Superior temporal gyrus (tissue), 1 donor: ENCODE results near the gene ZCCHC8.
A peak's percentile ranks its signal among the peaks of the same experiment; 100 is the strongest.

Source experiments
- DNase-seq: peaks from one replicate; pipeline ENCODE4 v3.0.0-alpha.2; 2016; ENCODE audit errors: extremely low spot score

ZCCHC8 gene

DNA sequence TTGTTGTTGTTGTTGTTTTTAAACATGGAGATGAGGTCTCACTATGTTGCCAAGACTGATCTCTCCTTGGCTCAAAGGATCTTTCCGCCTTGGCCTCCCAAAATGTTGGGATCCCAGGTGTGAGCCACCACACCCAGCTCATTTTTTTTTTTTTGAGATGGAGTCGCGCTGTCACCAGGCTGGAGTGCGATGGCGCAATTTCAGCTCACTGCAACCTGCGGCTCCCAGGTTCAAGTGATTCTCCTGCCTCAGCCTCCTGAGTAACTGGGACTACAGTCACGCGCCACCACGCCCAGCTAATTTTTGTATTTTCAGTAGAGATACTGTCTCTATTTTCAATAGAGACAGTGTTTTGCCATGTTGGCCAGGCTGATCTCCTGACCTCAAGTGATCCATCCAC, 73.3 kb downstream of the ZCCHC8 start:
- no peak for DNase-seq

DNA sequence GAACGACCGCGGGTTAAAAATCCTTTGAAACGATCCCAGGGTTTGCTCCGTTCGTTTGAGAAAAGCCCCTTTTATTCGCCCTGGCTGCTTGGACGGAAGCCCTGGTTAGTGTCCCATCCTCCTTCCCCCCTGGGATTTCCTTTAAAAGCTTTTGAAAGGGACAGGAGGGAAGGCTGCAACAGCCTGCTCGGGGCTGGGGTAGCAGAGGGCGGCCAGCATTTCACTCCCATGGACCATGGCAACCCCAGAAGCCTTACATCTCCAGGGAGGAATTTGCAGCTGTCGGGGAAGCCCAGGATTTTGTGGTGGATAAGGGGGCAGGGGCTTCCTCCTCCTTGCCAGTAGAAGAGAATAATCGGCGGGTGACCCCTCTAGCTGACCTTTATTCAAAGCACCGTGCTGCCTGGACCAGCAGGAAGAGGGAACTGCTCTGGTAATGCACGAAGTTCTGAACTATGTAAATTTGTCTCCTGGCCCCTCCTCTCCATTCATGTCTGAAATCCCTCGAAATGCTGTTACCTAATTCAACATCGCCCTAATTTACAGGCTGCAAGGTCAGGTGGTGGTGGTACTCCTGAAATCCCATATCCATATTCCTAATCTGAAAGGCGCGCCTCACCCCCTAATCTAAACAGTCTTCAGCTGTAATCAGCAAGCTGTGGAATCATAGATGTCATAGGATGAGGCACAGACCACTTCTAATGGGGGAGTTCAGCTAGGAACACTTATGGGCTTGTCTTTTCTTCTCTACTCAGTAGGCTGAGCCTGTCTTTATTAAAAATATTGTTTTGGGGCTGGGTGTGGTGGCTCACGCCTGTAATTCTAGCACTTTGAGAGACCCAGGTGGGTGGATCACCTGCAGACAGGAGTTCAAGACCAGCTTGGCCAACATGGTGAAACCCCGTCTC, 77.2 kb downstream of the ZCCHC8 start:
- DNase-seq: peak; percentile 40

DNA sequence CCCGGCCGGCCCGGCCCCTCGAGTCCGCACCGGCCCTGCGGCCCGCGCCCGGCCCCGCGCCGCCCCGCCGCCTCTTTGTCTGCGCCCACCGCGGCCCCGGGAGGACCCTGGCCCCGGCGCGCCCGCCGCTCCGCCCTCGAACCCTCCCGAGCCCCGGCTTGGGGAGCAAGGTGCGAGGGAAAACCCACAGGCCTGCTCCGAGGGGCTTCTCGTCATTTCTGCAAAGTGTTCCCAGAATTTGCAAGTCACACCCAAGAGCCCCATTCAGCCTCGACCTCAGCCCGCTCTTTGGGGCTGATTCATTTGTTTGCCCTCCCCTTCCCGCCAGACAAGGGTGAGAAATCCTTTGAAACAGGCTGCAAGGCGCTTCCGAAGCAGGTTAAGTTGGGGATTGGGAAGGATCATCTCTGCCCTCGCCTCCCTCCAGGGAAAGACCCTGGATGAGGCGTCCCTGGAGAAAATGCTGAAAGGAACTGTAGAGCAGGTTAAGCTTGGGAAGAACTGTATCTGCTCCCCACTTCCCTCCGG, 77.9 kb downstream of the ZCCHC8 start:
- no peak for DNase-seq

DNA sequence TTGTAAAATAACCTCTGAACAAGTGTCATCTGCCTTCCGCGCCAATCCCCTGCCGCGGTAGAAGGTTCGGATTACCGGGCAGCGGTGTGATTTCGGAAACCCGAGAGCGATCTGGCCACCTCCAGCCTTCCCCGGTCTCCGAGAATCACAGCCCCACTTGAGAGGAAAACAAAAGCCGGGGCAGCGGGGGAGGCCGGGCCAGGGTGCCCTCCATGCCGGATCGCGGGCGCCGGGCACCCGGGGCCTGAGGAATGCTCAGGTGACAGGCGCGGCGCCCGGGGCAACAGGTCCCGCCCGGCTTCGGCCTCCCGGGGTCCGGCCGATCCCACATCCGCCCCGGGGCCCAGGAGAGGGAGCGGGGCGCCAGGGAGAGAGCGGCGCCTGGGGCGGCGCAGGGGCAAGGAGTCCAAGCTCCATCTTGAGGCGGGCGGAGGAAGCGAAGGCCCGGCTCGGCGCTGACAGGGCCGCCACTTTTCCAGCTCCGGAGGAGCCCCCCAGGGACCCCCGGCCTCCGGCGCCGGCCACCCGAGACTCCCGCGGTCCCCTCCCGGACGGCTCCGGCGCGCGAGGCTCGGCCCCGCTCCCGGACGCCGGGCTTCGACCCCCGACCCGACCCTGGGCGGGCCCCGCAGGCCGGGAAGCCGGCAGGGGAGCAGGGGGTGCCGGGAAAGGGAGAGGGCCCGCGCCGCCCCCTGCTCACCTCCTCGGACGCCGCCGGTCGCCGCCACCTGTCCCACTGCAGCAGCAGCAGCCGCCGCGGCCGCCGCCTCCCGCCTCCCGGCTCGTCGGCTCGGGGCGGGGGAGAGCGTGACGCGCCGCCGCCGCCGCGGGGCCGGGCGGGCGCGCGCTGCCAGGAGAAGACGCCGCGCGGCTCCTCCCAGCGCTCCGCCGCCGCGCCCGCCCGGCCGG, 78.7 kb downstream of the ZCCHC8 start, which contains the start of gene CLIP1:
Gene CLIP1, minus strand, starts transcription at position 849 of the 909 bp plus-strand sequence. CDS start 42,217 bp downstream, outside the sequence.
- no peak for DNase-seq
